HG02798 (cell line): ENCODE measurements around the gene KLRF1.
A peak's percentile ranks its signal among the peaks of the same experiment; 100 is the strongest.

Experiments
- ATAC-seq: cut with Tn5 transposase; IDR thresholded peaks from one replicate; pipeline ENCODE4 v1.9.1; 2021; ENCODE audit warnings: mild to moderate bottlenecking; ENCODE audit not compliant: unreplicated experiment, poor library complexity

Gene KLRF1

GRCh38 chr12:9806714-9807113 is 20.6 kb upstream of the KLRF1 start:
- ATAC-seq = no peak

DNA sequence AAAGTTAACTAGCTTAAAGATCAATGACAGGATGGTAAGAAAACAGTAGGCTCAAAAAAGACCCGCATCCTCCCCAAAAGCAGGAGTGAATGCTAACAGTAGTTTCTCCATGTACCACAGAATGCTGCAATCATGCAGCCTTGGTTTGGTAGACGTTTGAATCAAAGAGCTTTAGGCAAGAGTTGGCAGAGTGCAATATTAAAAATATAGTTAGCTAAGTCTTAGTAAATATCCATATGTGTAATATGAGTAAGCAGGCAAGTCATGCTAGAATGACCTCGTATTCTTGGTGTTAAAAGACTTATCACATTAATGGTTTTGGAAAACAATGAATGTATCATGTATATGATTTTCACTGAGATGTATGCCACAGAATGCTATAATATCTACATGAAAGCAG is 18.8 kb upstream of the KLRF1 start:
- ATAC-seq = no peak

GRCh38 chr12:9809338-9809737 is 17.9 kb upstream of the KLRF1 start:
- ATAC-seq = no peak

- ATAC-seq = no peak
These were observed 17.4 kb upstream of the KLRF1 start for GRCh38 chr12:9809866-9810265.

DNA sequence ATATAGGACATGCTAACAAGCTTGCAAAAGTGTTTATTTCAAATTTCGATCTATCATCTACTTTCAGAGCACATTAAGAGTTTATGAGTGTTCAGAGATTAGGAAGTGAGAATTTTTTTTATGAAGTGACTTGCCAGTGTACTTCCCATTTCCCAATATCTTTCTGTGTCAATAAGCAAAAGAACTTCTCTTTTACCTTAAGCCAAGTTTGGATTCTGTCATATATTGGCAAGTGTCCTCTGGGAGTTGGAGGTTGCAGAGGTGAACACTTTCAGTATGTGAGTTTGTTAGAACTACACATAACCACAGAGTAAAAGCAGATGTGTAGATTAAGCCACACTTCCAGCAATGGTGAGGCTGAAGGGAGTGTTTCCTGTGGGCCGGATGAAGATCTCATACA is 16.6 kb upstream of the KLRF1 start:
- ATAC-seq = no peak

- no peak for ATAC-seq
These were observed 15.7 kb upstream of the KLRF1 start for GRCh38 chr12:9811621-9812020.

- ATAC-seq = peak; percentile 98
These were observed 13.2 kb upstream of the KLRF1 start for GRCh38 chr12:9813821-9814798.

DNA sequence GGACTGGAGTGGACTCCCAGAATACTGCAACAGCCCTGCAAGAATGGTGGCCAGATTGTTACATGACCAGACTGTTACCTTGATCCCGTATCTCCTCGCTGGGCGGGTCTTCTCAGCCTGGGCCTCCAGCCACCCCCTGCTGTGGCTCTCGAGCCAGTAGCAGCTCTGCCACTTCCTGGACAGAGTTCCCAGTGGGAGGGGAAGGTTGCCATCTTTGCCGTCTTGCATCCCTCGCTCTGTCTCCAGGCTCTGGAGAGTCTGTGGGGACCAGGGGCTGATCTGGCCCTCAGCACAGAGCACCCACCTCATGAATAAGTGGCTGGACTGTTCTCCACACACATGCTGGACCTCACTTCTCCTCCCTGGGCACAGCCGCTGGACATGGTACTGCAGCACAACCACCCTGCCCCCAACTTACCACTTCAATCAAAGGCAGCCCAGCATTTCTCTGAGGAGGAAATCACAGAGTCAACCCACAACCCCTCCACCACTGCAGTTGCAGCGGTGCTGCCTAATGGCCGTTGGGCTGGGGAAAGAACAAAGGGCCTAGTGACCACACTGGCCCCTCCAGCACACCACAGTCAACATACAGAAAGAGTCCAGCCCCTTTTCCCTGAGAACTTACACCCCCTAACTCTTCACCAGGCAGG is 6.9 kb upstream of the KLRF1 start:
- no peak for ATAC-seq

GRCh38 chr12:9829483-9829882 is 2.2 kb downstream of the KLRF1 start:
- ATAC-seq = no peak

- ATAC-seq = no peak
These were observed 2.7 kb downstream of the KLRF1 start for GRCh38 chr12:9829982-9830381.

- ATAC-seq = no peak
These were observed 4.4 kb downstream of the KLRF1 start for GRCh38 chr12:9831720-9832119.

DNA sequence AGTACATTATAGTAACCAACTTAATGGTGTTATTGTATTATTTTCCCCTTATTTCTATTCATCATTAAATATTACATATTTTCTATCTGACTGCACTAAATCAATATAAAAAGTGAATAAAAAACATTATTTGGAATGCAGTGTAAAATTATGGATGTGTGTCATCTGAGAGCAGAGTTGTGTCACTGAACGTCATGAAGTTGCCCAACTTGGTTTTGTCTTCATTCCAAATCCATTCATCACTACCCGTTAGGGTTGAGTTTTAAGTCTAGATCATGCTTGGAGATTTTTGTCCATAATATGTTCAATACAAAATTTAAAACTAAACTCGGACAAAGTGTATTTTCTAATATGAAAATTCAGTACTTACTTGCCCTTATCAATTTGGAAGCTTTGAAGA is 16.1 kb downstream of the KLRF1 start:
- no peak for ATAC-seq

GRCh38 chr12:9848899-9849298 is 21.6 kb downstream of the KLRF1 start:
- ATAC-seq = no peak

DNA sequence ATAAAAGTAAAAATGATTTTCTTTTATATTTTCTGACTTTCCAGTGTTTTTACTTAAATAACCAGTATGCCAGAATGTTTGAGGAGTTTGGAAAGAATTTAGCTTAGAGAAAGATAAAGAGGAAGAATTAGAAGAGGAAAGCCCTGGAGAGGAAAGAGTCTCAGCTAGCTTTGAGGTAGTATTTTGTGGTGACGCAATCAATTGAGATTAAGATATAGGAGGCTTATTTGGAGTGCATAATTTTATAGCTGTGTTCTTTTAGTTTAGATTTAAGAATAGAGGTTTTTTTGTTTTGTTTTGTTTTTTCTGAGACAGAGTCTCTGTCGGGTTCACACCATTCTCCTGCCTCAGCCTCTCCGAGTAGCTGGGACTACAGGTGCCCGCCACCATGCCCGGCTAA is 23.8 kb downstream of the KLRF1 start:
- no peak for ATAC-seq

DNA sequence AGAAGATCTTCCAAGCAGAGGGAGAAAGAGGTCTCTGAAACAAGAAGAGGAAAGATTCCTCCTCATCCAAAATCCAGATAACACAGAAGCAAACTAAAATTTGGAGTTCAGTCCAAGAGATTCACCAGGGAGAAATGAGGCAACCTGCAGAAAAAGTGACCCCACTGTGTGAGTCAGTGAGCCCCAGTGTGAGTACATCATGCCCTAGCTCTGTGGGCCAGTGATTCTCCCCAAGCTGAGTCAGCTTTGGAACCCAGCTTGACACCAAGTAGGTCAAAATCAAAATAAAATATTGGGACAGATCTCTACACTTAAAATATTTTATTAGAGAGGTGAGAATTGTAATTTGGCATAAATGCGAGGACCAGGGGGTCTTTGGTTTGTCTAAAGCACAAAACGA is 24.6 kb downstream of the KLRF1 start:
- ATAC-seq = no peak

- ATAC-seq = no peak
These were observed 28.9 kb downstream of the KLRF1 start for GRCh38 chr12:9856151-9856550.

GRCh38 chr12:9856894-9857293 is 29.6 kb downstream of the KLRF1 start:
- ATAC-seq = no peak

- ATAC-seq = no peak
These were observed 30.9 kb downstream of the KLRF1 start for GRCh38 chr12:9858135-9858534.

GRCh38 chr12:9864913-9865675 is 37.8 kb downstream of the KLRF1 start:
- ATAC-seq = no peak

DNA sequence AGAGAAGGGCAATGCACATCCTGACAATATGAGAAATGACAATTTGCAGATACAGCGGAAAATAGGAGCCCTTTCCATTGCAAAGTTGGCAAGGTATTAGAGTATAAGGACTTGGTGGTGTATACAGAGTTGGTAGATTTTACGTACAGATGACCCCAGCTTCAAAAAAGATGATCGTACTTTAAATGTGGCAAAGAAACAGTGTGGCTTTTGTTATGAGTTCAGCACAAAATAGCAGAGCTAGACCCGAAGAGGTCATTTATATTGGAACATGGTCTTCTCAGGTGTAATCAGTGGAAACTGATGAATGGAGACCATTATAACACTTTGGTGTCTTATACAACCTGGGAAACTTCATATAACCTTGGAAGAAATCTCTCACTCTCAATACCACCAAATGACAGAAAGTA is 39.6 kb downstream of the KLRF1 start:
- no peak for ATAC-seq

GRCh38 chr12:9867531-9867930 is 40.2 kb downstream of the KLRF1 start:
- no peak for ATAC-seq
